ENCODE data around the gene SOX6. TPM values are rescaled to one million over a fixed set of nuclear protein-coding genes. Genes with fewer than 3 reads are reported as not detected.

The SOX6 gene
- total and polyA plus RNA-seq, 4 donors = under 0.01 to 11.8 (median 4.8) TPM

GRCh38 chr11:16186680-16187079, 169.7 kb downstream of the SOX6 start:
- Histone ChIP-seq H3K27me3 (ENCODE audit: control insufficient read depth in 1 of 2, insufficient read depth in 2 of 2, low read length in 1 of 2) (no peaks in the 10 kb centered on the region), H3K4me3 (ENCODE audit: low read length in 2 of 2) (no peak overlapping the region), H3K9me3 (ENCODE audit: control insufficient read depth, low read length) (peaks cover 1% of the 10 kb centered on the region), H3K27ac (ENCODE audit: low read depth in 1 of 2, low read length in 2 of 2) (no peak overlapping the region), H3K4me1 (ENCODE audit: control insufficient read depth in 1 of 2, insufficient read depth in 2 of 2, low read length in 2 of 2) (no peaks in the 10 kb centered on the region), H3K36me3 (ENCODE audit: control insufficient read depth in 1 of 2, insufficient read depth in 2 of 2, low read length in 1 of 2) (no peaks in the 10 kb centered on the region)
- DNase-seq (no peak), ATAC-seq (ENCODE audit: low FRiP score) (no peak)
- 93 to 96% methylated on average over 8 of the region's 8 CpGs for WGBS, 2 donors
- intact Hi-C loops (cut with DNase I) = no loop called here

- intact Hi-C loops (cut with DNase I) = no loop called here
- Histone ChIP-seq H3K4me1 (ENCODE audit: control insufficient read depth in 1 of 2, insufficient read depth in 2 of 2, low read length in 2 of 2) (no peaks in the 10 kb centered on the region), H3K9me3 (ENCODE audit: control insufficient read depth, low read length) (peaks cover 1% of the 10 kb centered on the region), H3K36me3 (ENCODE audit: control insufficient read depth in 1 of 2, insufficient read depth in 2 of 2, low read length in 1 of 2) (no peaks in the 10 kb centered on the region), H3K27ac (ENCODE audit: low read depth in 1 of 2, low read length in 2 of 2) (no peak overlapping the region), H3K4me3 (ENCODE audit: low read length in 2 of 2) (no peak overlapping the region), H3K27me3 (ENCODE audit: control insufficient read depth in 1 of 2, insufficient read depth in 2 of 2, low read length in 1 of 2) (no peaks in the 10 kb centered on the region)
- no peak for DNase-seq
- no peak for ATAC-seq (ENCODE audit: low FRiP score)
These were observed 171.3 kb downstream of the SOX6 start for GRCh38 chr11:16185042-16185441.

- ATAC-seq (ENCODE audit: low FRiP score) = no peak
- 35 to 38% methylated on average over 1 of the region's 1 CpG for WGBS, 2 donors
These were observed 171.8 kb downstream of the SOX6 start for GRCh38 chr11:16184588-16184987.

GRCh38 chr11:16182553-16182952, 173.8 kb downstream of the SOX6 start:
- intact Hi-C loops (cut with DNase I) = no loop called here
- Histone ChIP-seq H3K27ac (ENCODE audit: low read depth in 1 of 2, low read length in 2 of 2) (no peak overlapping the region), H3K9me3 (ENCODE audit: control insufficient read depth, low read length) (peaks cover 1% of the 10 kb centered on the region), H3K27me3 (ENCODE audit: control insufficient read depth in 1 of 2, insufficient read depth in 2 of 2, low read length in 1 of 2) (no peaks in the 10 kb centered on the region), H3K4me1 (ENCODE audit: control insufficient read depth in 1 of 2, insufficient read depth in 2 of 2, low read length in 2 of 2) (no peaks in the 10 kb centered on the region), H3K4me3 (ENCODE audit: low read length in 2 of 2) (no peak overlapping the region), H3K36me3 (ENCODE audit: control insufficient read depth in 1 of 2, insufficient read depth in 2 of 2, low read length in 1 of 2) (no peaks in the 10 kb centered on the region)
- ATAC-seq (ENCODE audit: low FRiP score) (no peak), DNase-seq (no peak)
- WGBS, 2 donors = 62 to 63% methylated on average over 2 of the region's 2 CpGs

More at GRCh38 chr11:16184588-16184987, 171.8 kb downstream of the SOX6 start:
- DNase-seq = no peak
- Histone ChIP-seq H3K9me3 (ENCODE audit: control insufficient read depth, low read length) (peaks cover 1% of the 10 kb centered on the region), H3K27ac (ENCODE audit: low read depth in 1 of 2, low read length in 2 of 2) (no peak overlapping the region), H3K36me3 (ENCODE audit: control insufficient read depth in 1 of 2, insufficient read depth in 2 of 2, low read length in 1 of 2) (no peaks in the 10 kb centered on the region), H3K4me3 (ENCODE audit: low read length in 2 of 2) (no peak overlapping the region), H3K4me1 (ENCODE audit: control insufficient read depth in 1 of 2, insufficient read depth in 2 of 2, low read length in 2 of 2) (no peaks in the 10 kb centered on the region), H3K27me3 (ENCODE audit: control insufficient read depth in 1 of 2, insufficient read depth in 2 of 2, low read length in 1 of 2) (no peaks in the 10 kb centered on the region)
- intact Hi-C loops (cut with DNase I) = no loop called here

- ATAC-seq (ENCODE audit: low FRiP score) = no peak
- H3K27ac ChIP-seq (ENCODE audit: low read depth in 1 of 2, low read length in 2 of 2) = no peak overlapping the region
- 61 to 74% methylated on average over 1 of the region's 1 CpG for WGBS, 2 donors
- H3K27me3 ChIP-seq (ENCODE audit: control insufficient read depth in 1 of 2, insufficient read depth in 2 of 2, low read length in 1 of 2) = no peaks in the 10 kb centered on the region
- intact Hi-C loops (cut with DNase I) = no loop called here
- no peaks in the 10 kb centered on the region for H3K4me1 ChIP-seq (ENCODE audit: control insufficient read depth in 1 of 2, insufficient read depth in 2 of 2, low read length in 2 of 2)
- H3K9me3 ChIP-seq (ENCODE audit: control insufficient read depth, low read length) = no peaks in the 10 kb centered on the region
- no peak overlapping the region for H3K4me3 ChIP-seq (ENCODE audit: low read length in 2 of 2)
- no peak for DNase-seq
- H3K36me3 ChIP-seq (ENCODE audit: control insufficient read depth in 1 of 2, insufficient read depth in 2 of 2, low read length in 1 of 2) = no peaks in the 10 kb centered on the region
These were observed 175.5 kb downstream of the SOX6 start for GRCh38 chr11:16180868-16181267.

GRCh38 chr11:16179676-16180075, 176.7 kb downstream of the SOX6 start:
- Histone ChIP-seq H3K27ac (ENCODE audit: low read depth in 1 of 2, low read length in 2 of 2) (no peak overlapping the region), H3K36me3 (ENCODE audit: control insufficient read depth in 1 of 2, insufficient read depth in 2 of 2, low read length in 1 of 2) (no peaks in the 10 kb centered on the region), H3K4me1 (ENCODE audit: control insufficient read depth in 1 of 2, insufficient read depth in 2 of 2, low read length in 2 of 2) (no peaks in the 10 kb centered on the region), H3K4me3 (ENCODE audit: low read length in 2 of 2) (no peak overlapping the region), H3K27me3 (ENCODE audit: control insufficient read depth in 1 of 2, insufficient read depth in 2 of 2, low read length in 1 of 2) (no peaks in the 10 kb centered on the region), H3K9me3 (ENCODE audit: control insufficient read depth, low read length) (no peaks in the 10 kb centered on the region)
- DNase-seq = no peak
- WGBS, 2 donors = 67 to 72% methylated on average over 3 of the region's 3 CpGs
- ATAC-seq (ENCODE audit: low FRiP score) = no peak
- intact Hi-C loops (cut with DNase I) = no loop called here

GRCh38 chr11:16178273-16178672, 178.1 kb downstream of the SOX6 start:
- Histone ChIP-seq H3K9me3 (ENCODE audit: control insufficient read depth, low read length) (no peaks in the 10 kb centered on the region), H3K36me3 (ENCODE audit: control insufficient read depth in 1 of 2, insufficient read depth in 2 of 2, low read length in 1 of 2) (no peaks in the 10 kb centered on the region), H3K4me1 (ENCODE audit: control insufficient read depth in 1 of 2, insufficient read depth in 2 of 2, low read length in 2 of 2) (no peaks in the 10 kb centered on the region), H3K27ac (ENCODE audit: low read depth in 1 of 2, low read length in 2 of 2) (no peak overlapping the region), H3K4me3 (ENCODE audit: low read length in 2 of 2) (no peak overlapping the region), H3K27me3 (ENCODE audit: control insufficient read depth in 1 of 2, insufficient read depth in 2 of 2, low read length in 1 of 2) (no peaks in the 10 kb centered on the region)
- intact Hi-C loops (cut with DNase I) = no loop called here
- whole genome bisulfite sequencing, 2 donors = 89 to 92% methylated on average over 1 of the region's 1 CpG
- no peak for ATAC-seq (ENCODE audit: low FRiP score)
- no peak for DNase-seq

- intact Hi-C loops (cut with DNase I) = no loop called here
- 64 to 66% methylated on average over 3 of the region's 3 CpGs for whole genome bisulfite sequencing, 2 donors
- DNase-seq (no peak), ATAC-seq (ENCODE audit: low FRiP score) (no peak)
- H3K4me3 ChIP-seq (ENCODE audit: low read length in 2 of 2) = no peak overlapping the region
- H3K36me3 ChIP-seq (ENCODE audit: control insufficient read depth in 1 of 2, insufficient read depth in 2 of 2, low read length in 1 of 2) = no peaks in the 10 kb centered on the region
- H3K27me3 ChIP-seq (ENCODE audit: control insufficient read depth in 1 of 2, insufficient read depth in 2 of 2, low read length in 1 of 2) = no peaks in the 10 kb centered on the region
- H3K4me1 ChIP-seq (ENCODE audit: control insufficient read depth in 1 of 2, insufficient read depth in 2 of 2, low read length in 2 of 2) = no peaks in the 10 kb centered on the region
- no peaks in the 10 kb centered on the region for H3K9me3 ChIP-seq (ENCODE audit: control insufficient read depth, low read length)
- no peak overlapping the region for H3K27ac ChIP-seq (ENCODE audit: low read depth in 1 of 2, low read length in 2 of 2)
These were observed 178.7 kb downstream of the SOX6 start for GRCh38 chr11:16177688-16178087.

GRCh38 chr11:16173798-16174197, 182.5 kb downstream of the SOX6 start:
- H3K27me3 ChIP-seq (ENCODE audit: control insufficient read depth in 1 of 2, insufficient read depth in 2 of 2, low read length in 1 of 2) = no peaks in the 10 kb centered on the region
- H3K9me3 ChIP-seq (ENCODE audit: control insufficient read depth, low read length) = no peaks in the 10 kb centered on the region
- ATAC-seq (ENCODE audit: low FRiP score) (no peak), DNase-seq (no peak)
- intact Hi-C loops (cut with DNase I) = no loop called here
- H3K36me3 ChIP-seq (ENCODE audit: control insufficient read depth in 1 of 2, insufficient read depth in 2 of 2, low read length in 1 of 2) = no peaks in the 10 kb centered on the region
- H3K4me1 ChIP-seq (ENCODE audit: control insufficient read depth in 1 of 2, insufficient read depth in 2 of 2, low read length in 2 of 2) = no peaks in the 10 kb centered on the region
- H3K4me3 ChIP-seq (ENCODE audit: low read length in 2 of 2) = no peak overlapping the region
- no peak overlapping the region for H3K27ac ChIP-seq (ENCODE audit: low read depth in 1 of 2, low read length in 2 of 2)
